NCI-H524 treated with DMSO at 0.1 percent for 48 hours (cell line): Measurements from ENCODE around the gene ZDHHC21.

Experiments
- DNase-seq: peaks from one replicate; lab custom pipeline; 2025; lab: John Stamatoyannopoulos, UW

Gene ZDHHC21

GRCh38 chr9:14616188-14616982, 76.8 kb downstream of the ZDHHC21 start:
- no peak for DNase-seq

- no peak for DNase-seq
Measured at GRCh38 chr9:14608540-14608939, 84.7 kb downstream of the ZDHHC21 start.

- no peak for DNase-seq
Measured at GRCh38 chr9:14597171-14597799, 95.9 kb downstream of the ZDHHC21 start.

- no peak for DNase-seq
Measured at GRCh38 chr9:14593406-14593805, 99.8 kb downstream of the ZDHHC21 start.

GRCh38 chr9:14591411-14591810, 101.8 kb downstream of the ZDHHC21 start:
- no peak for DNase-seq

GRCh38 chr9:14585730-14586473, 107.3 kb downstream of the ZDHHC21 start:
- no peak for DNase-seq

- DNase-seq: no peak
Measured at GRCh38 chr9:14584571-14584970, 108.7 kb downstream of the ZDHHC21 start.

GRCh38 chr9:14578030-14578429, 115.2 kb downstream of the ZDHHC21 start:
- no peak for DNase-seq

- no peak for DNase-seq
Measured at GRCh38 chr9:14574173-14574572, 119.1 kb downstream of the ZDHHC21 start.

- no peak for DNase-seq
Measured at GRCh38 chr9:14573319-14573718, 119.9 kb downstream of the ZDHHC21 start.

- peak; percentile 26 for DNase-seq
Measured at GRCh38 chr9:14565352-14566016, 127.7 kb downstream of the ZDHHC21 start.

- DNase-seq: peak; percentile 84
Measured at GRCh38 chr9:14563902-14564624, 129.2 kb downstream of the ZDHHC21 start.

- no peak for DNase-seq
Measured at GRCh38 chr9:14561929-14562405, 131.3 kb downstream of the ZDHHC21 start.
